NCI-H526 (cell line): ENCODE results near the gene ZFAND2B.

Experiments used
- DNase-seq, 2 experiments: peaks; one replicate each; lab custom pipeline; 2025; lab: John Stamatoyannopoulos, UW

The ZFAND2B gene

DNA sequence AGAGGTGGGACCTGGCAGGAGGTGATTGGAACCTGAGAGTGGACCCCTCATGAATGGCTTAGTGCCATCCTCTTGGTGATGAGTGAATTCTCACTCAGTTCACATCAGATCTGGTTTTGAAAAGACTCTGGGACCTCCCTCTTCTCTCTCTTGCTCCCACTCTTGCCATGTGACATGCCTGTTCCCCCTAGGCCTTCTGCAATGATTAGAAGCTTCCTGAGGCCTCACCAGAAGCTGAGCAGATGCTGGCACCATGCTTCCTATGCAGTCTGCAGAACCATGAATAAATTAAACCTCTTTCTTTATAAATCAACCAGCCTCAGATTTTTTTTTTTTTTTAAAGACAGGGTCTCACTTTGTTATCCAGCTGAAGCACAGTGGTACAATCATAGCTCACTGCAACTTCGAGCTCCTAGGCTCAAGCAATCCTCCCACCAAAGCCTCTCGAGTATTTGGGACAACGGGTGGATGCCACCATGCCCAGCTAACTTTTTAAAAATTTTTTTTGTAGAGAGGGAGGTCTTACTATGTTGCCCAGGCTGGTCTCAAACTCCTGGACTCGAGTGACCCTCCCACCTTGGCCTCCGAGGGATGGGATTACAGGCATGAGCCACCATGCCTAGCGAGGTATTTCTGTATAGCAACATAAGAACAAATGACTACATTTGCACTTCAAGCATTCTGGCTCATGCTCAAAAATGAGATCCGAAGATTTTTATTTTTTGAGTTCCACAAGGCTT is 2.0 kb upstream of the ZFAND2B start:
- DNase-seq = no peak

DNA sequence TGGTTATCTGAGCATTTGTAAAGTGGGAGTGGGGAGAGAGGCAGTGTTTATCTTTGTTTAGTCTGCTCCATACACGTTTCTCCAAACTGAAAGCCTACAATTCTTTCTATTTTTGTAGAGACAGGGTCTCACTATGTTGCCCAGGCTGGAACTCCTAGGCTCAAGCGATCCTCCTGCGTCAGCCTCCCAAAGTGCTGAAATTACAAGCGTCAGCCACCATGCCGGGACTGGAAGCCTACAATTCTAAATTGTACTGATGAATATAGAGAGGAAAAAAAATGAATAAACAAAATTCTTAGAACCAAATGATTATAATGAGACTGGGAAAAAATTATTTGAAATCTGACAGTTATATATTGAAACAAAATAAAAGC is 1.4 kb upstream of the ZFAND2B start:
- no peak for DNase-seq

DNA sequence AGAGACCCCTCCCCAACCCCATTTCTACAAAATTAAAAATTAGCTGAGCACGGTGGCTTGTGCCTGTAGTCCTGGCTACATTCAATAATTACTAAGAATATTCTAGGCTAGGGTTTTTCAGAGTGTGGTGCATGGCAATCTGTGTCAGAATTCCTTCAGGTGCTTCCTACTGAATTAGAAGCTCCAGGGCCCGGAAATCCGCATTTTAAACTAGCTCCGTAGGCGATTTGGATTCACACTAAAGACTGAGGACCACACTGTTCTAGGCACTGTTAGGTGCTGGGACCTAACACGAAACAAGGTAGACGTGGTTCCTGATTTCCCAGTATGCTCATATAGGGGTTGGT is 628 bp upstream of the ZFAND2B start:
- DNase-seq = no peak

- DNase-seq = no peak
Measured at GRCh38 chr2:219207134-219207883, 727 bp downstream of the ZFAND2B start.

DNA sequence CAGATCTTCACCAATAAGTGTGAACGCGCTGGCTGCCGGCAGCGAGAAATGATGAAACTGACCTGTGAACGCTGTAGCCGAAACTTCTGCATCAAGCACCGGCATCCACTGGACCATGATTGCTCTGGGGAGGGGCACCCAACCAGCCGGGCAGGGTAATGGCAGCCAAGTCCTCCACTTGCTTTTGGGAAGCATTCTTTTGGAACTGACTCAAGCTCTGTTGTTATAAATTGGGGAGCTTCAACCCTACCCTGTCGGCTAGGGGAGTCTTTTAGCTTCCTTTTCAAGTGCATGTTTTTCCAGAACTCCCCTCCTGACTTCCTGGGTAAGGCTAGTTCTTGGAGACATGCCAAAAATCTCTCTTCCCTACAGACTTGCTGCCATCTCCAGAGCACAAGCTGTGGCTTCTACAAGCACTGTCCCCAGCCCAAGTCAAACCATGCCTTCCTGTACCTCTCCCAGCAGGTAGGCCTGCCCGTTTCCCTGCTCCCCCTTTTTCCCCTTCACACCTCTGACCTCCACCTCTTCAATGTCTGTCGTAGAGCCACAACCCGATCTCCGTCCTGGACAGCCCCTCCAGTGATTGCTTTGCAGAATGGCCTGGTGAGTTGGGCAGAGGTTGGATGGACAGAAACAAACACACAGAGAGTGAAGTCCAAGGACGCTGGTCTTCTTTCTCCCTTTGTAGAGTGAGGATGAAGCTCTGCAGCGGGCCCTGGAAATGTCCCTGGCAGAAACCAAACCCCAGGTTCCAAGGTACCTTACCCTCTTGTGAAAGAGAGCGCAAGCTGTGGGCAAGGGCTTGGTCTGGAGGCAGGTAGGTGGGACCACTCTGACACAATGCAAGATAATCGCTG is 1.5 kb downstream of the ZFAND2B start:
- DNase-seq = no peak

GRCh38 chr2:219209236-219210195 is 2.9 kb downstream of the ZFAND2B start:
- no peak for DNase-seq

DNA sequence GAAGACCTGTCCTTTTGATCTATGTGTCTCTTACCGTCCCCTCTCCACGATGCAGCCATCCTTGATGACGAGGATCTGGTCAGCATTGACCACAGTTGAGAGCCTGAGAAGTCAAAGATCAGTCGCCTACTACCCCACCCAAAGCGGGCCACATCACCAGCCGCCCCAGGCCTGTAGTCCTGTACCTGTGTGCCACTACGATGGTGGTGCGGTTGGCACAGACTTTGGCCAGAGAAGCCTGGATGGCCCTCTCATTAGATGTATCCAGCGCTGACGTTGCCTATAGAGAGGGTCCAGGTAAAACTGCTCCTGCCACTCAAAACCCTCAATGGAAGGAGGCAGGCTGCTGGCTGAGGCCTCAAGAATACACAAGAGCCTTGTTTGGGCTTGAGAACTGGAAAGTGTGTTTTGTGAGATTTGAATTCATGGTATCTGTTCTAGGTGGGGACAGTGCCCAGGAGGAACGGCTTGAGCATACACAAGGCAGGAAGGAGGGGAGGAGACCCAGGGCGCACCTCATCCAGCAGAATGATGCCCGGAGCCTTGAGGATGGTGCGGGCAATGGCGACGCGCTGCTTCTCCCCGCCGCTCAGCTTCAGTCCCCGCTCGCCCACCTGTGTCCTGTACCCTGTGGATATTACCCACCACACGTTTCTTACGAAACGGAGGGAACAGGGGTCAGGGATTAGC is 3.8 kb downstream of the ZFAND2B start:
- DNase-seq = no peak

DNA sequence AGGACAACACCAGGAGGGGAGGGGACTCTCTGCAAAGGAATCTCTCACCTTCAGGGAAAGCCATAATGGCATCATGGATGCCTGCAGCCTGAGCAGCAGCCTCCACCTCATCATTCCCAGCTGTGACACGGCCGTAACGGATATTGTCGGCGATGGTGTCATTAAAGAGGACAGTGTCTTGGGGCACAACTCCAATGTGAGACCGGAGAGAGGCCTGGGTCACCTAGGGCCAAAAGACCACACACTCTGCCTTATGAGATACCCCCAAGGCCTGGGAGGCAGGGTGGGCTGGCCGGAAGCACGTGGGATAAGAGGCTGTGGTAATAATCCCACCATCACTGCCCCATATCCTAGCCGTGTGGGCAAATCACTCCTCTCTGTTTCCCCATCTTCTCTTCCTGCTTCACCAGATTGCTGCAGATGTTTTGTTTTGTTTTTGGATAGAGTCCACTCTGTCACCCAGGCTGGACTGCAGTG is 4.3 kb downstream of the ZFAND2B start:
- no peak for DNase-seq

- DNase-seq = no peak
Measured at GRCh38 chr2:219213026-219213415, 6.4 kb downstream of the ZFAND2B start.

- DNase-seq = no peak
Measured at GRCh38 chr2:219213486-219214071, 7.0 kb downstream of the ZFAND2B start.

- no peak for DNase-seq
Measured at GRCh38 chr2:219214141-219214540, 7.6 kb downstream of the ZFAND2B start.

DNA sequence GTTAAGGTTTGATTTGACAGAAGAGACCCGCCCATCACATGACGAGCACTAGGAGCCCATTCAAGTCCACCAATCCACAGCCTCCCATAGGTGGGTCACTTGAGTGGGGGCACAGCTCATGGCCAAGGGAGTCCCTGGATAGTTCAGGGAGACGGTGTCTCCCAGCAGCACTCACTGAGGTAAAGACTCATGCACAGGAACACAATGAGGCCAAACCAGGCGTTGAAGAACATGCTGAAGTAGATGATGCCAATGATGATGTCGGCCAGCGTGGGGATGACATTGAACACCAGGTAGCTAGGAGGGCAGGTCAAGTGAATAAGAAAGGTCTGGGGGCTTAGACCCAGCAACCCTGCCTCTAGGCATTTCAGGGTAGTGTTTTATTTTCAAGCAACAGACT is 8.2 kb downstream of the ZFAND2B start:
- no peak for DNase-seq

DNA sequence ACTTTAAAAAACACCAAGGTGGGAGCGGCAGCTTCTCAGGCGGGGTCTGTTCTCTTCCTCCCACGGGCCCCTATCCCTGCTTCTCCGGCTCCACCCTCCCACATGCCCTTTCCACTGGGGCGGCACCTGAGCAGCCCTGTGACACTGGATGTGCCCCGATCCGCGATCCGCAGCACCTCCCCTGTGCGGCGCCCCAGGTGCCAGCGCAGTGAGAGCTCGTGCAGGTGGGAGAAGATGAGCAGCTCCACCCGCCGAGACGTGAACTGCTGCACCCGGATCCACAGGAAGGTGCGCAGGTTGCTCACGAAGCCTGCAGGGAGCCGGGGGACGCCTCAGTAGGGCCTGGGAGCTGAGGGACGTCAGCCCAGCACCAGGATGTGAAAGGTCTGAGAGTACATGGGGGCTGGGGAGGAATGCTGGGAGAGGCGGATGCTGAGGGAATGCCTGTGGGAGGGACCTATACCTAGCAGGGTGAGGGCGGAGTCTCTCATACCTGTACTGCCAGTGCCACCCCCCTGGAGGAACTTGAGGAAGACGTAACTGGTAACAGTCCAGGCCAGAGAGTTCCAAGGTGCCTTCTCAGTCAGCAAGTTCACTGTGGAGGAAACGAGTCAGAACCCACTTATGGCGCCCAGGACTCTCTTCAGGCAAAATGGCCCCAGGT is 9.4 kb downstream of the ZFAND2B start:
- no peak for DNase-seq

GRCh38 chr2:219216535-219216915 is 9.9 kb downstream of the ZFAND2B start:
- DNase-seq = no peak

DNA sequence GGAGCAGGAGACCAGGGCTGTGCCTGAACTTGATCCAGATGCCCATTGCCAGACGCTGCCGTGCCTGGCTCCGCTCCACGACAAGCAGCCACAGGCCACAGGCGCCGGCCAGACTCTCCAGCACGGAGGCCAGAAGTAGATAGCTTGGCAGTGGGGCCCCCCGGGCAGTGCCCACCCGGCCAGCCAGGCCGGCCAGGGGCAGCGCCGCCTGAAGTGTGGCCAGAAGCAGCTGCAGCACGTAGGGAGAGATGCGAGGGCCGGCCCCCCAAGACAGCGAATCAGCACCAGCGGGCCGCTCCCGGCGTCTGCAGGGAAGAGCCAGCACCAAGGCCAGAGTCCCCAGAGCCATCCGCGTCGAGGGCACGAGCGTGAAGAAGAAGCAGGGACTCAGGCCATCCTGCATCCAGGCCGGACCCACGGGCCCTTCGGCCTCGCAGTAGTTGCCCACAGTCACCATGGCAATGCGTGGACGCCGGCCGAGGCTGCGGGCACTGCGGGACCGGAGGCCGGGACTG is 11.7 kb downstream of the ZFAND2B start:
- peak; percentile 66 to 78 for DNase-seq

DNA sequence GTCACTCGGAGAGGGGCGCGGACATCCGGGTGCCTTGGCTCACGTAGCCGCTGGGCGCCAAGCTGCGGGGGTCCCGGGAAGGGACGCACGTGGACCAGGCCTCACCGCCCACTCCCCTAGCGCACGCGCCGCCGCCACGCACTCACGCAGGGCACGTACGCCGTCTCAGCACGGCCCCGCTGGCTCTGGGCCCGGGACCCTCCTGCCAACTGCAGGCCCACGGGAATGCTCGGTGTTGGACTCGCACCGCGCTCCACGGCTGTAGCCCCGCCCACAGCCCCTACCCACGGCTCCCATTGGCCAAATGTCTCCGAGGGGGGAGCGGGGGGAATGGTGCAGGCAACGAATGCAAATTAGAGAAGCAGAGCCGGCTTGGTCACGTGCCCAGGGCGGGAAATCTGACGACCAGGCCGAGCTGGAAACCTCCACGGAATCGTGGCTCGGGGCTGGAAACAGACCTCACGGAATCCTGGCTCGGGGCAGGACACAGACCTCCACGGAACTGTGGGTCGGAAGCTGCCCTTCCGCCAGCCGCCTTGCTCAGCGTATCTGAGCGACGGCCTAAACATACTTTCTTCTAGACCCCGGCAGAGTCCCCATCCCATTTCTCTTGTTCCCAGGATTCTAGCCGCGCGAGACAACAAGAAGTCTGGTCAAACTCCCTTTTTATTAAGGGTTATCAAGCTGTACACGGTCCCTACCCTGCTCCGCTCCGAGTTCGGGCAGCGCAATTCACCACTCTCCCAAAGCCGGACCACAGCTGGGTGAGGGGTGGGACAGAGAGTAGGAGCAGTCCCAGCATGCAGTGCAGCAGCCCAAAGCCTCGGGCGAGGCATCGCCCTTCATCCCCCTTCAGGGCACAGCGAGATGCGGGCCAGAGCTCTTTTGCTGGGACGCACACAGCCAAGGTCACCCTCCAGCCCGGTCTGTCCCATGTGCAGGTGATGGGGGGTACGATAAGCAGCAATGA is 12.4 kb downstream of the ZFAND2B start, which contains the start of gene ABCB6:
TSS of gene ABCB6 (minus strand) at position 227 of the 970 bp plus-strand sequence. CDS start 285 bp downstream, outside the sequence.
- DNase-seq = peak; percentile 92 to 98

DNA sequence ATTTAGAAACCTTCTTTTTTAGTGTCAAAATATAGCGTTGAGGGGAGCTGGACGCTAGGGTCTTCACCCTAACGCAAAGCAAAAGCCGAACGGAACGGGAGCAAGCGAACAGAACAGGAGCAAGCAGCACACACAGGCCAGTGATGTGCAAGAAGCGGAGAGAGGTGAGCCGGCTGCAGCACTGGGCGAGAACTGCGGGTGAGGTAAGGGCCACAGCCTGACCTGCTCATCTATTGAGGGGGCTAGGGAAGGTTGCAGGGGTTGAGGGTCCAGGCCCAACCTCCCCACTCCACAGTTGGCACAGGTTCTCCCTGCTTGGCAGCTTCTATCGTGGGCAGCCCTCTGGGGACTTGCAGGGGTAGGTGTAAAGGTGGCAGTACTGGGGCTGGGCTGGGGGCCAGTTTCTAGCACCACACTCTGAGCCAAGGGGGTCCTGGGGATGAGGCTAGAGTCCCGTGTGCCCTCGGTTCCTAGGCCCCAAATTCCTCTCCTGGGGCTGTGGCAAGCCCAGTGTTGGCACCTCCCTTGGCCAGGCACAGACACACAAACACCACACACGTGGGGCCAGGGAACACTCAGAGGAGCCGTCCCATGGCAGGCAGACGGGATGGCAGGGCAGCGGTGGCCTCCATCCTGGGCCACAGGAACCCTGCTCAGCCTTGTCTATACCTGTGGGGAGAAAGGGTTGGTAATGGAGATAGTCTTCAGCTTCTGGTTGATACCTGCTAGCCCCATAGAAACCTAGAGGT is 13.4 kb downstream of the ZFAND2B start:
- no peak for DNase-seq
